Sigmoid colon (tissue), 4 donors: Measurements from ENCODE around the gene NFIB.

Experiments
- CTCF ChIP-seq, 4 experiments: fragments of 450-650 bp in 3 of 4; fragments of 200-600 bp in 1 of 4; IDR thresholded peaks; one replicate each; pipeline ENCODE4 v1.5.1; 2016 to 2019; ENCODE audit warnings: antibody characterized with exemption in 4 of 4, mild to moderate bottlenecking in 3 of 4, moderate library complexity in 2 of 4
- POLR2A ChIP-seq, 2 donors: fragments of 450-650 bp; IDR thresholded peaks; one replicate each; pipeline ENCODE4 v1.6.1; 2016; ENCODE audit warnings: antibody characterized with exemption in 2 of 2, mild to moderate bottlenecking in 2 of 2, moderate library complexity in 2 of 2
- POLR2AphosphoS5 ChIP-seq, 4 donors: sonication (generic); formaldehyde crosslinking; IDR thresholded peaks; one replicate each; pipeline ENCODE4 v1.6.1; 2017; ENCODE audit warnings: antibody characterized with exemption in 4 of 4

- TF ChIP-seq CTCF (IDR thresholded peaks at IDR 0.05) (no peak), POLR2A (IDR thresholded peaks at IDR 0.05) (no peak), POLR2AphosphoS5 (IDR thresholded peaks at IDR 0.05) (no peak)
Measured at GRCh38 chr9:14179449-14179848, 134.5 kb downstream of the NFIB start.
